Keratinocyte (primary cell): ENCODE data around the gene SMYD3. TPM values are rescaled to one million over a fixed set of nuclear protein-coding genes. Genes with fewer than 3 reads are reported as not detected.

Source experiments
- DNase-seq: peaks from one replicate; pipeline ENCODE4 v3.0.0-alpha.2; 2011; ENCODE audit warnings: low read depth, missing footprints, low spot score
- FAIRE-seq: peaks from 2 replicates; lab custom pipeline; 2011; peaks lifted over from hg19 to GRCh38; lab: Jason Lieb, UNC
- H2AFZ ChIP-seq: 2 replicates; pipeline ENCODE4 v1.6.0; 2012; ENCODE audit warnings: low read length, control low read depth, inconsistent platforms; ENCODE audit not compliant: control insufficient read depth
- H3K27ac ChIP-seq: 2 replicates; pipeline ENCODE4 v1.5.1; 2011; ENCODE audit warnings: low read length; ENCODE audit not compliant: control insufficient read depth, insufficient read depth
- H3K27me3 ChIP-seq: 3 replicates; pipeline ENCODE4 v1.6.0; 2011; ENCODE audit warnings: low read length; ENCODE audit not compliant: control insufficient read depth, insufficient read depth; ENCODE audit errors: extremely low read depth
- H3K36me3 ChIP-seq, 2 experiments: 2 replicates in 1 of 2; 3 replicates in 1 of 2; pipeline ENCODE4 v1.5.1; 2011; ENCODE audit warnings: low read length in 2 of 2, mild to moderate bottlenecking in 1 of 2; ENCODE audit not compliant: control insufficient read depth in 2 of 2, insufficient read depth in 2 of 2; ENCODE audit errors: extremely low read depth in 1 of 2
- H3K4me1 ChIP-seq: 3 replicates; pipeline ENCODE4 v1.5.1; 2011; ENCODE audit warnings: low read length; ENCODE audit not compliant: control insufficient read depth, insufficient read depth; ENCODE audit errors: extremely low read depth
- H3K4me2 ChIP-seq: 3 replicates; pipeline ENCODE4 v1.6.0; 2011; ENCODE audit warnings: low read depth, low read length; ENCODE audit not compliant: control insufficient read depth, insufficient read depth; ENCODE audit errors: extremely low read depth
- H3K4me3 ChIP-seq, 3 experiments: fragments of 200-600 bp in 1 of 3; sonication (generic) in 1 of 3; 2 replicates in 2 of 3; 3 replicates in 1 of 3; pipeline ENCODE4 v1.5.1; 2011 to 2016; ENCODE audit warnings: low read length in 3 of 3, mild to moderate bottlenecking in 3 of 3, control low read depth in 2 of 3, inconsistent platforms in 1 of 3, low read depth in 1 of 3, mixed read lengths in 1 of 3, mixed run types in 1 of 3, moderate library complexity in 1 of 3; ENCODE audit not compliant: control insufficient read depth in 2 of 3, insufficient read depth in 2 of 3; ENCODE audit errors: extremely low read depth in 1 of 3
- H3K79me2 ChIP-seq: 2 replicates; pipeline ENCODE4 v1.6.0; 2012; ENCODE audit warnings: low read length; ENCODE audit not compliant: control insufficient read depth, insufficient read depth
- H3K9ac ChIP-seq: 3 replicates; pipeline ENCODE4 v1.6.0; 2011; ENCODE audit warnings: low read length; ENCODE audit not compliant: control insufficient read depth, insufficient read depth; ENCODE audit errors: extremely low read depth
- H3K9me1 ChIP-seq: 3 replicates; pipeline ENCODE4 v1.6.0; 2011; ENCODE audit warnings: low read length; ENCODE audit not compliant: control insufficient read depth, insufficient read depth; ENCODE audit errors: extremely low read depth
- H3K9me3 ChIP-seq: 2 replicates; pipeline ENCODE4 v1.5.1; 2012; ENCODE audit warnings: low read depth, low read length; ENCODE audit not compliant: control insufficient read depth
- H4K20me1 ChIP-seq: 3 replicates; pipeline ENCODE4 v1.6.0; 2011; ENCODE audit warnings: low read length; ENCODE audit not compliant: control insufficient read depth, insufficient read depth; ENCODE audit errors: extremely low read depth
- CTCF ChIP-seq, 3 experiments: IDR thresholded peaks in 1 of 3; conservative IDR thresholded peaks in 1 of 3; optimal IDR thresholded peaks in 1 of 3; 2 replicates in 2 of 3; 3 replicates in 1 of 3; pipeline versions ENCODE3 to v1.5.1; 2011; ENCODE audit warnings: low read length in 3 of 3, mild to moderate bottlenecking in 3 of 3, moderate library complexity in 2 of 3, control low read depth in 1 of 3, inconsistent platforms in 1 of 3; ENCODE audit not compliant: insufficient read depth in 2 of 3; ENCODE audit errors: extremely low read depth in 1 of 3
- EZH2 ChIP-seq: IDR thresholded peaks from one replicate; pipeline ENCODE4 v1.6.1; 2012; ENCODE audit warnings: inconsistent platforms, mild to moderate bottlenecking, low read length, moderate library complexity
- dilution Hi-C: fragments of 300-500 bp; cut with MboI; formaldehyde crosslinking; loops from one replicate; pipeline ENCODE4 v1.7.0; 2020; ENCODE audit warnings: low sequenced_read_pairs; ENCODE audit not compliant: extremely low pct_ligation_motif_present
- polyA plus RNA-seq, 5 experiments: library from polyadenylated mRNA; depleted of rRNA in 3 of 5; stranded (reverse) in 3 of 5; stranded (forward) in 1 of 5; unstranded in 1 of 5; fragments of >200 nt; gene quantifications; 1 replicate in 1 of 5; 2 replicates in 3 of 5; 3 replicates in 1 of 5; pipeline versions ENCODE4 v1.2.1 to v1.2.3, GENCODE V29; 2011 to 2012; ENCODE audit warnings: missing spikeins in 2 of 5, low read depth in 1 of 5, low replicate concordance in 1 of 5

SMYD3 gene
- polyA plus RNA-seq, 1 donor (not counting 4 experiments of a cell fraction or from before 2014, with no cell fraction given), result 31.0 TPM

- Histone ChIP-seq H3K9me1 (no peaks in the 10 kb centered on the region), H3K79me2 (no peaks in the 10 kb centered on the region), H3K4me3 (no peak overlapping the region), H3K9ac (no peak overlapping the region), H2AFZ (no peak overlapping the region), H3K4me2 (no peak overlapping the region), H3K9me3 (no peaks in the 10 kb centered on the region), H3K36me3 (peaks cover 0 to 1% of the 10 kb centered on the region in 2 experiments), H3K27me3 (no peaks in the 10 kb centered on the region), H4K20me1 (no peaks in the 10 kb centered on the region), H3K27ac (no peak overlapping the region), H3K4me1 (peaks cover 20% of the 10 kb centered on the region)
- no peak for DNase-seq
- dilution Hi-C loops, result no loop called here
- TF ChIP-seq EZH2, result no peak
- TF ChIP-seq CTCF (optimal IDR thresholded peaks at IDR 0.05 in 1 of 3, IDR thresholded peaks at IDR 0.05 in 1 of 3, conservative IDR thresholded peaks at IDR 0.05 in 1 of 3; ENCODE audit: extremely low read depth in 1 of 3, insufficient read depth in 2 of 3, low read length in 3 of 3), result no peak
- FAIRE-seq, result no peak
Measured at GRCh38 chr1:246145900-246146299, 361.2 kb downstream of the SMYD3 start.

GRCh38 chr1:246144931-246145330 lies 362.1 kb downstream of the SMYD3 start:
- Histone ChIP-seq H4K20me1 (no peaks in the 10 kb centered on the region), H3K79me2 (no peaks in the 10 kb centered on the region), H3K27me3 (no peaks in the 10 kb centered on the region), H3K9me3 (peaks cover 2% of the 10 kb centered on the region), H3K27ac (no peak overlapping the region), H3K9me1 (no peaks in the 10 kb centered on the region), H3K9ac (no peak overlapping the region), H3K4me3 (no peak overlapping the region), H3K36me3 (peaks cover 0 to 1% of the 10 kb centered on the region in 2 experiments), H2AFZ (no peak overlapping the region), H3K4me2 (no peak overlapping the region), H3K4me1 (peaks cover 30% of the 10 kb centered on the region)
- FAIRE-seq (no peak), DNase-seq (no peak)
- dilution Hi-C loops, result no loop called here
- TF ChIP-seq CTCF (optimal IDR thresholded peaks at IDR 0.05 in 1 of 3, IDR thresholded peaks at IDR 0.05 in 1 of 3, conservative IDR thresholded peaks at IDR 0.05 in 1 of 3; ENCODE audit: extremely low read depth in 1 of 3, insufficient read depth in 2 of 3, low read length in 3 of 3), result no peak
- no peak for TF ChIP-seq EZH2
